ENCODE data around the gene FAM8A1.

Gene FAM8A1

GRCh38 chr6:17599877-17600526, at the start of gene FAM8A1:
Gene FAM8A1 (plus strand): TSS chr6:17600302. CDS start chr6:17600410, 108 bp downstream.
- H4K20me1 ChIP-seq, result peaks cover 0 to 27% (median 6%) of the 10 kb centered on the region in 11 experiments; a peak in 7 of 22 replicates
- H3K4me1 ChIP-seq, result peaks cover 26 to 41% (median 35%) of the 10 kb centered on the region in 10 experiments
- H3K9me3 ChIP-seq (replicated peaks in 1 of 11), result peaks cover 0 to 22% (median 6%) of the 10 kb centered on the region in 11 experiments; a peak in 10 of 22 replicates
- TF ChIP-seq Cebpa-rat (IDR thresholded peaks at IDR 0.05), result no peak
- H3K27me3 ChIP-seq, result no peaks in the 10 kb centered on the region
- H3K36me3 ChIP-seq, result peaks cover 0 to 26% (median 20%) of the 10 kb centered on the region in 11 experiments; a peak in 20 of 22 replicates
- peak within 1 kb of the TSS; percentile 76 to 95 (median 90) for H3K4me2 ChIP-seq
- peak within 1 kb of the TSS; percentile 77 to 96 (median 86) for H3K4me3 ChIP-seq
- peak within 1 kb of the TSS; percentile 89 to 98 (median 95) for H3K27ac ChIP-seq
- H3K9ac ChIP-seq, result peak within 1 kb of the TSS; percentile 87 to 96 (median 95)

GRCh38 chr6:17551383-17551958, 48.6 kb upstream of the FAM8A1 start:
- H3K9ac ChIP-seq, result no peak overlapping the region
- H3K36me3 ChIP-seq, result peaks cover 0 to 58% (median 16%) of the 10 kb centered on the region in 11 experiments; a peak in 13 of 22 replicates
- no peaks in the 10 kb centered on the region for H3K4me1 ChIP-seq
- no peak for TF ChIP-seq Cebpa-rat (IDR thresholded peaks at IDR 0.05)
- H4K20me1 ChIP-seq, result no peaks in the 10 kb centered on the region
- no peak overlapping the region for H3K27ac ChIP-seq
- H3K4me2 ChIP-seq, result no peak overlapping the region
- no peak overlapping the region for H3K4me3 ChIP-seq
- H3K9me3 ChIP-seq (replicated peaks in 1 of 11), result peaks cover 0 to 13% (median 6%) of the 10 kb centered on the region in 11 experiments; a peak in 5 of 22 replicates
- no peaks in the 10 kb centered on the region for H3K27me3 ChIP-seq

GRCh38 chr6:17552861-17553260, 47.2 kb upstream of the FAM8A1 start:
- Histone ChIP-seq H3K9me3 (replicated peaks in 1 of 11) (peaks cover 0 to 13% (median 6%) of the 10 kb centered on the region in 11 experiments; a peak in 5 of 22 replicates), H3K9ac (no peak overlapping the region), H3K4me3 (no peak overlapping the region), H3K36me3 (peaks cover 0 to 59% (median 16%) of the 10 kb centered on the region in 11 experiments; a peak in 13 of 22 replicates), H4K20me1 (no peaks in the 10 kb centered on the region), H3K27me3 (no peaks in the 10 kb centered on the region), H3K4me1 (no peaks in the 10 kb centered on the region), H3K4me2 (no peak overlapping the region), H3K27ac (no peak overlapping the region)
- no peak for TF ChIP-seq Cebpa-rat (IDR thresholded peaks at IDR 0.05)

GRCh38 chr6:17556014-17556413, 44.1 kb upstream of the FAM8A1 start:
- Histone ChIP-seq H3K36me3 (peaks cover 0 to 52% (median 16%) of the 10 kb centered on the region in 11 experiments; a peak in 13 of 22 replicates), H3K4me2 (no peak overlapping the region), H3K9me3 (replicated peaks in 1 of 11) (peaks cover 8 to 32% (median 18%) of the 10 kb centered on the region in 11 experiments), H3K9ac (no peak overlapping the region), H3K4me1 (no peaks in the 10 kb centered on the region), H3K27ac (no peak overlapping the region), H3K27me3 (no peaks in the 10 kb centered on the region), H4K20me1 (no peaks in the 10 kb centered on the region), H3K4me3 (no peak overlapping the region)
- TF ChIP-seq Cebpa-rat (IDR thresholded peaks at IDR 0.05), result no peak

- Histone ChIP-seq H3K27ac (no peak overlapping the region), H3K9me3 (replicated peaks in 1 of 11) (peaks cover 68 to 89% (median 73%) of the 10 kb centered on the region in 11 experiments)
- TF ChIP-seq Cebpa-rat (IDR thresholded peaks at IDR 0.05), result no peak
Measured at GRCh38 chr6:17562636-17563035, 37.5 kb upstream of the FAM8A1 start.

GRCh38 chr6:17565399-17565798, 34.7 kb upstream of the FAM8A1 start:
- H3K4me3 ChIP-seq, result peak overlapping the region in 1 of 10 experiments; percentile 8; a peak in 1 of 20 replicates
- no peak overlapping the region for H3K4me2 ChIP-seq

More at GRCh38 chr6:17562636-17563035, 37.5 kb upstream of the FAM8A1 start:
- no peak overlapping the region for H3K9ac ChIP-seq
- no peak overlapping the region for H3K4me2 ChIP-seq
- no peaks in the 10 kb centered on the region for H4K20me1 ChIP-seq
- H3K4me3 ChIP-seq, result no peak overlapping the region
- no peaks in the 10 kb centered on the region for H3K27me3 ChIP-seq
- H3K4me1 ChIP-seq, result no peaks in the 10 kb centered on the region
- H3K36me3 ChIP-seq, result peaks cover 0 to 6% (median 0%) of the 10 kb centered on the region in 11 experiments; a peak in 3 of 22 replicates

GRCh38 chr6:17574866-17575560, 25.1 kb upstream of the FAM8A1 start:
- Histone ChIP-seq H3K4me2 (no peak overlapping the region), H3K4me3 (no peak overlapping the region), H3K27me3 (peaks cover under 1 to 5% (median under 1%) of the 10 kb centered on the region in 11 experiments; a peak in 15 of 22 replicates), H3K9ac (no peak overlapping the region), H3K27ac (no peak overlapping the region), H3K9me3 (replicated peaks in 1 of 11) (peaks cover 43 to 55% (median 48%) of the 10 kb centered on the region in 11 experiments), H3K36me3 (no peaks in the 10 kb centered on the region), H3K4me1 (peaks cover 0 to 9% (median 0%) of the 10 kb centered on the region in 10 experiments; a peak in 3 of 20 replicates), H4K20me1 (no peaks in the 10 kb centered on the region)
- no peak for TF ChIP-seq Cebpa-rat (IDR thresholded peaks at IDR 0.05)

More at GRCh38 chr6:17565399-17565798, 34.7 kb upstream of the FAM8A1 start:
- Histone ChIP-seq H3K9ac (no peak overlapping the region), H3K27ac (no peak overlapping the region), H3K27me3 (no peaks in the 10 kb centered on the region), H4K20me1 (no peaks in the 10 kb centered on the region), H3K9me3 (replicated peaks in 1 of 11) (peaks cover 62 to 73% (median 65%) of the 10 kb centered on the region in 11 experiments), H3K36me3 (peaks cover 0 to 6% (median 0%) of the 10 kb centered on the region in 11 experiments; a peak in 2 of 22 replicates), H3K4me1 (no peaks in the 10 kb centered on the region)
- TF ChIP-seq Cebpa-rat (IDR thresholded peaks at IDR 0.05), result no peak

- H3K9me3 ChIP-seq (replicated peaks in 1 of 11), result peaks cover 60 to 76% (median 67%) of the 10 kb centered on the region in 11 experiments
- 0 out of 22 replicates have a peak overlapping the region, but pooled peaks of 1 of the 11 experiments have one; percentile 17 for H3K27ac ChIP-seq
- no peak overlapping the region for H3K4me3 ChIP-seq
- no peak overlapping the region for H3K9ac ChIP-seq
- no peaks in the 10 kb centered on the region for H4K20me1 ChIP-seq
- TF ChIP-seq Cebpa-rat (IDR thresholded peaks at IDR 0.05), result no peak
- peaks cover 0 to 4% (median 0%) of the 10 kb centered on the region in 11 experiments; a peak in 2 of 22 replicates for H3K36me3 ChIP-seq
- H3K27me3 ChIP-seq, result peaks cover 11 to 22% (median 19%) of the 10 kb centered on the region in 11 experiments
- H3K4me1 ChIP-seq, result peaks cover 0 to 9% (median 0%) of the 10 kb centered on the region in 10 experiments; a peak in 3 of 20 replicates
- peak overlapping the region in 1 of 11 experiments; percentile 45; a peak in 1 of 22 replicates for H3K4me2 ChIP-seq
Measured at GRCh38 chr6:17577059-17577458, 23.0 kb upstream of the FAM8A1 start.

All from BLaER1 treated with 17β-estradiol and CSF1 and Interleukin-3, amounts not matched to agents 10 nM and 100 nM (cell line).